K562 (cell line): Measurements from ENCODE around the gene MYO3B. TPM values are rescaled to one million over a fixed set of nuclear protein-coding genes. Genes with fewer than 3 reads are reported as not detected.
A peak's percentile ranks its signal among the peaks of the same experiment; 100 is the strongest.

ENCODE experiments used
- ATAC-seq: fragments of 200-7000 bp; cut with Tn5 transposase; 3 replicates; pipeline ENCODE4 v1.9.1; 2020; ENCODE audit warnings: moderate library complexity
- BruUV-seq: library from RNA; stranded (reverse); fragments of 400-500 nt; replicated peaks from 2 replicates; lab custom pipeline; 2021; lab: Mats Ljungman, UMichigan
- CTCF ChIA-PET: fragments of 300-600 bp; formaldehyde crosslinking; extraction: SDS; loops from one replicate; lab custom pipeline; 2021; ENCODE audit warnings: low intra/inter-chr PET ratio; lab: Yijun Ruan, JAX
- POLR2A ChIA-PET: fragments of 300-600, 350-650 bp; sonication (Branson Sonifier 250); formaldehyde crosslinking; extraction: SDS; loops from one replicate; lab custom pipeline; 2021; ENCODE audit warnings: antibody characterized with exemption, inconsistent platforms; lab: Yijun Ruan, JAX
- DNase-seq, 4 experiments: peaks; one replicate each; pipeline versions ENCODE4 v3.0.0 to v3.0.0-alpha.2; 2011 to 2018; ENCODE audit warnings: low spot score in 3 of 4, mixed read lengths in 3 of 4; ENCODE audit errors: extremely low read depth in 1 of 4
- FAIRE-seq: peaks from 2 replicates; lab custom pipeline; 2011; peaks lifted over from hg19 to GRCh38; lab: Jason Lieb, UNC
- H2AFZ ChIP-seq: 2 replicates; pipeline ENCODE4 v1.6.0; 2011; ENCODE audit warnings: low read depth, low read length, control low read depth, inconsistent platforms
- H3K27ac ChIP-seq: fragments of 200-600 bp; 3 replicates; pipeline ENCODE4 v1.8.0; 2011; ENCODE audit warnings: low read depth, mild to moderate bottlenecking, control low read depth, inconsistent platforms, low read length, moderate library complexity, mixed read lengths; ENCODE audit errors: extremely low read depth
- H3K27me3 ChIP-seq, 2 experiments: fragments of 300-600 bp in 1 of 2; 2 replicates in 1 of 2; 3 replicates in 1 of 2; pipeline versions ENCODE4 v1.6.0 to v1.8.0; 2011; ENCODE audit warnings: inconsistent platforms in 2 of 2, low read length in 2 of 2, mild to moderate bottlenecking in 1 of 2, mixed read lengths in 1 of 2, moderate library complexity in 1 of 2; ENCODE audit not compliant: control insufficient read depth in 2 of 2, insufficient read depth in 2 of 2
- H3K36me3 ChIP-seq: fragments of 300-600 bp; 3 replicates; pipeline ENCODE4 v1.8.0; 2011; ENCODE audit warnings: mild to moderate bottlenecking, low read length, inconsistent platforms; ENCODE audit not compliant: control insufficient read depth, insufficient read depth
- H3K4me1 ChIP-seq, 2 experiments: fragments of 200-600 bp in 1 of 2; replicated peaks in 1 of 2; 2 replicates in 1 of 2; 3 replicates in 1 of 2; pipeline versions ENCODE4 v1.5.1 to v1.8.0; 2011; ENCODE audit warnings: inconsistent platforms in 2 of 2, low read length in 2 of 2, mild to moderate bottlenecking in 1 of 2, mixed read lengths in 1 of 2, moderate library complexity in 1 of 2; ENCODE audit not compliant: control insufficient read depth in 2 of 2, insufficient read depth in 2 of 2
- H3K4me2 ChIP-seq: 2 replicates; pipeline ENCODE4 v1.6.1; 2011; ENCODE audit warnings: low read length, control low read depth, inconsistent platforms, mixed read lengths; ENCODE audit not compliant: insufficient read depth
- H3K4me3 ChIP-seq: fragments of 200-600 bp; sonication (generic), shearing (Covaris generic); 2 replicates; pipeline ENCODE4 v1.5.1; 2016; ENCODE audit warnings: control low read depth, inconsistent platforms
- H3K79me2 ChIP-seq: fragments of 200-600 bp; 3 replicates; pipeline ENCODE4 v1.8.0; 2011; ENCODE audit warnings: low read length, inconsistent platforms; ENCODE audit not compliant: control insufficient read depth, insufficient read depth
- H3K9ac ChIP-seq, 2 experiments: 2 replicates each; pipeline versions ENCODE4 v1.6.0 to v1.6.1; 2011; ENCODE audit warnings: low read depth in 2 of 2, low read length in 2 of 2, control low read depth in 1 of 2, inconsistent platforms in 1 of 2, mild to moderate bottlenecking in 1 of 2, mixed read lengths in 1 of 2; ENCODE audit not compliant: insufficient read depth in 1 of 2
- H3K9me1 ChIP-seq: one replicate; pipeline ENCODE4 v1.6.0; 2011; ENCODE audit warnings: inconsistent platforms, mild to moderate bottlenecking, low read length, moderate library complexity; ENCODE audit not compliant: control insufficient read depth, insufficient read depth
- H3K9me3 ChIP-seq: replicated peaks from 2 replicates; pipeline ENCODE4 v1.5.1; 2011; ENCODE audit warnings: low read depth, low read length, inconsistent platforms; ENCODE audit not compliant: control insufficient read depth, insufficient read depth
- H4K20me1 ChIP-seq: replicated peaks from 2 replicates; pipeline ENCODE4 v1.6.1; 2011; ENCODE audit warnings: low read length, inconsistent platforms, mixed read lengths; ENCODE audit not compliant: control insufficient read depth, insufficient read depth
- BACH1 ChIP-seq: fragments of 200-800 bp; sonication (Bioruptor generic); IDR thresholded peaks from 2 replicates; pipeline ENCODE4 v1.6.1; 2016; ENCODE audit warnings: missing genetic modification characterization, missing compliant biosample characterization
- CEBPG ChIP-seq, 3 experiments: fragments of 200-800 bp in 1 of 3; sonication (Bioruptor generic) in 1 of 3; sonication (generic) in 1 of 3; formaldehyde crosslinking in 1 of 3; IDR thresholded peaks in 2 of 3; conservative IDR thresholded peaks in 1 of 3; 2 replicates each; pipeline versions ENCODE4 v1.6.1 to v1.8.0; 2016 to 2022; ENCODE audit warnings: missing compliant biosample characterization in 2 of 3, missing genetic modification characterization in 2 of 3, mild to moderate bottlenecking in 1 of 3, missing genetic modification reagents in 1 of 3
- MEIS2 ChIP-seq: fragments of 450-650 bp; IDR thresholded peaks from 2 replicates; pipeline ENCODE4 v1.6.1; 2014; ENCODE audit warnings: mild to moderate bottlenecking; ENCODE audit not compliant: partially characterized antibody
- POLR2H ChIP-seq: IDR thresholded peaks from 2 replicates; pipeline ENCODE4 v1.6.1; 2016; ENCODE audit warnings: missing genetic modification characterization, low read depth, mild to moderate bottlenecking, control low read depth, missing compliant biosample characterization, moderate library complexity
- RB1 ChIP-seq: fragments of 450-650 bp; IDR thresholded peaks from 2 replicates; pipeline ENCODE4 v1.6.1; 2017; ENCODE audit warnings: low read depth, mild to moderate bottlenecking
- SOX6 ChIP-seq: fragments of 450-650 bp; IDR thresholded peaks from 2 replicates; pipeline ENCODE4 v1.6.1; 2014; ENCODE audit warnings: mild to moderate bottlenecking
- SRF ChIP-seq, 2 experiments: fragments of 250-450, 450-650 bp in 1 of 2; sonication (Bioruptor Pico) in 1 of 2; sonication (generic) in 1 of 2; formaldehyde crosslinking; IDR thresholded peaks; 2 replicates each; pipeline versions ENCODE4 v1.5.0 to v1.5.1; 2020 to 2022; ENCODE audit warnings: mild to moderate bottlenecking in 1 of 2, missing genetic modification reagents in 1 of 2
- ZNF175 ChIP-seq: fragments of 200-800 bp; sonication (Bioruptor generic); IDR thresholded peaks from 2 replicates; pipeline ENCODE4 v1.6.1; 2016; ENCODE audit warnings: low read depth, mild to moderate bottlenecking, missing genetic modification characterization, missing compliant biosample characterization
- ZNF395 ChIP-seq: fragments of 200-800 bp; sonication (Bioruptor generic); IDR thresholded peaks from 2 replicates; pipeline ENCODE4 v1.6.1; 2017; ENCODE audit warnings: missing genetic modification characterization, missing compliant biosample characterization
- ZNF584 ChIP-seq: fragments of 200-800 bp; sonication (Bioruptor generic); IDR thresholded peaks from 2 replicates; pipeline ENCODE4 v1.6.1; 2016; ENCODE audit warnings: low read depth, mild to moderate bottlenecking, missing genetic modification characterization, missing compliant biosample characterization
- ZNF589 ChIP-seq: fragments of 200-800 bp; sonication (Bioruptor generic); IDR thresholded peaks from 2 replicates; pipeline ENCODE4 v1.6.1; 2016; ENCODE audit warnings: low read depth, missing genetic modification characterization, missing compliant biosample characterization
- WGBS: fragments of 100-300 bp; shearing (Covaris generic); methylation state at CpG from one replicate; pipeline ENCODE4 v1.1.6; 2016; ENCODE audit warnings: low coverage, mixed read lengths; ENCODE audit not compliant: insufficient coverage; ENCODE audit errors: missing lambda C conversion rate; 5-methylcytosine and 5-hydroxymethylcytosine counted together
- in situ Hi-C: fragments of 300-500 bp; cut with MboI; formaldehyde crosslinking; loops from 4 replicates; pipeline ENCODE4 v1.15.0; 2018; ENCODE audit warnings: inconsistent platforms, mixed read lengths
- intact Hi-C: fragments of 100-400 bp; cut with micrococcal nuclease; formaldehyde crosslinking; loops from 2 replicates; pipeline ENCODE4 v1.14.2; 2022
- polyA plus RNA-seq, 8 experiments: library from polyadenylated mRNA; depleted of rRNA in 4 of 8; stranded (reverse) in 5 of 8; unstranded in 3 of 8; fragments of >200 nt; fragmentation: Nextera tagmentation in 2 of 8; fragmentation: Illumina TruSeq in 1 of 8; extraction: Ambion mirVana in 2 of 8; extraction: Trizol in 1 of 8; gene quantifications; 2 replicates each; pipeline versions ENCODE4 v1.2.1 to v1.2.3, GENCODE V29; 2011 to 2014; ENCODE audit warnings: inconsistent platforms in 1 of 8, missing spikeins in 1 of 8
- total RNA-seq, 7 experiments: library from RNA; depleted of rRNA in 6 of 7; stranded (reverse); fragments of >200 nt in 6 of 7; fragmentation: Illumina TruSeq in 2 of 7; extraction: Trizol in 2 of 7; gene quantifications; 2 replicates each; pipeline versions ENCODE4 v1.2.1 to v1.2.3, GENCODE V29; 2011 to 2021; ENCODE audit warnings: low replicate concordance in 1 of 7
- TF ChIP-seq, protein P1 (sequence below): fragments of 250-450 bp; sonication (Bioruptor Pico); IDR thresholded peaks from 2 replicates; pipeline ENCODE4 v1.4.0; 2020; ENCODE audit warnings: mild to moderate bottlenecking, moderate library complexity

MYO3B gene
- total and polyA plus RNA-seq, 9 of the 15 experiments (the other 6 are each of a cell fraction or from before 2014, with no cell fraction given), result 2.7 to 6.5 (median 3.6) TPM

GRCh38 chr2:170455617-170456426 is 277.9 kb downstream of the MYO3B start:
- Histone ChIP-seq H2AFZ (peak overlapping the region; percentile 30), H3K4me1 (no peaks in the 10 kb centered on the region; a peak in 2 of 5 replicates), H3K36me3 (no peaks in the 10 kb centered on the region), H3K9me1 (no peaks in the 10 kb centered on the region), H3K27me3 (no peaks in the 10 kb centered on the region), H3K9ac (no peak overlapping the region), H3K27ac (no peak overlapping the region), H3K9me3 (no peaks in the 10 kb centered on the region), H4K20me1 (no peaks in the 10 kb centered on the region), H3K4me3 (no peak overlapping the region), H3K79me2 (no peaks in the 10 kb centered on the region), H3K4me2 (no peak overlapping the region)
- WGBS, result 10% methylated on average over 5 of the region's 5 CpGs
- in situ Hi-C loops, result no loop called here
- DNase-seq, result no peak
- FAIRE-seq, result peak; percentile 48
- intact Hi-C loops, result no loop called here
- ChIA-PET POLR2A (interaction anchor here (0.6 to 0.7 kb wide), 3 partner anchors 289 to 357 kb away, joined by 3 read pairs; no protein-coding TSS in a partner anchor), CTCF (no interaction called here)
- no TSS peak for BruUV-seq
- no peak for ATAC-seq
- 0 out of 2 replicates have a peak, but pooled peaks have one; percentile 29 for TF ChIP-seq ZNF395 (CRISPR knock-in tag)
- no peak for TF ChIP-seq SRF (CRISPR knock-in tag; IDR thresholded peaks at IDR 0.05)
- TF ChIP-seq ZNF589 (CRISPR knock-in tag), result 0 out of 2 replicates have a peak, but pooled peaks have one; percentile 67
- TF ChIP-seq ZNF584 (CRISPR knock-in tag), result peak; percentile 62; the same call in 1 of the 2 replicates
- TF ChIP-seq SOX6, result no peak
- peak; percentile 55; the same call in 1 of the 2 replicates for TF ChIP-seq ZNF175 (CRISPR knock-in tag)
- TF ChIP-seq POLR2H (tag), result peak; percentile 41; the same call in 1 of the 2 replicates
- peak; percentile 47; the same call in 1 of the 2 replicates for TF ChIP-seq BACH1 (tag)
- no peak for TF ChIP-seq CEBPG (CRISPR knock-in tag; IDR thresholded peaks at IDR 0.05)
- TF ChIP-seq CEBPG (tag; conservative IDR thresholded peaks at IDR 0.05 in 1 of 2, IDR thresholded peaks at IDR 0.05 in 1 of 2), result peak; percentile 24 to 53; a peak in 3 of 4 replicates
- TF ChIP-seq RB1, result no peak
- TF ChIP-seq, protein P1, sequence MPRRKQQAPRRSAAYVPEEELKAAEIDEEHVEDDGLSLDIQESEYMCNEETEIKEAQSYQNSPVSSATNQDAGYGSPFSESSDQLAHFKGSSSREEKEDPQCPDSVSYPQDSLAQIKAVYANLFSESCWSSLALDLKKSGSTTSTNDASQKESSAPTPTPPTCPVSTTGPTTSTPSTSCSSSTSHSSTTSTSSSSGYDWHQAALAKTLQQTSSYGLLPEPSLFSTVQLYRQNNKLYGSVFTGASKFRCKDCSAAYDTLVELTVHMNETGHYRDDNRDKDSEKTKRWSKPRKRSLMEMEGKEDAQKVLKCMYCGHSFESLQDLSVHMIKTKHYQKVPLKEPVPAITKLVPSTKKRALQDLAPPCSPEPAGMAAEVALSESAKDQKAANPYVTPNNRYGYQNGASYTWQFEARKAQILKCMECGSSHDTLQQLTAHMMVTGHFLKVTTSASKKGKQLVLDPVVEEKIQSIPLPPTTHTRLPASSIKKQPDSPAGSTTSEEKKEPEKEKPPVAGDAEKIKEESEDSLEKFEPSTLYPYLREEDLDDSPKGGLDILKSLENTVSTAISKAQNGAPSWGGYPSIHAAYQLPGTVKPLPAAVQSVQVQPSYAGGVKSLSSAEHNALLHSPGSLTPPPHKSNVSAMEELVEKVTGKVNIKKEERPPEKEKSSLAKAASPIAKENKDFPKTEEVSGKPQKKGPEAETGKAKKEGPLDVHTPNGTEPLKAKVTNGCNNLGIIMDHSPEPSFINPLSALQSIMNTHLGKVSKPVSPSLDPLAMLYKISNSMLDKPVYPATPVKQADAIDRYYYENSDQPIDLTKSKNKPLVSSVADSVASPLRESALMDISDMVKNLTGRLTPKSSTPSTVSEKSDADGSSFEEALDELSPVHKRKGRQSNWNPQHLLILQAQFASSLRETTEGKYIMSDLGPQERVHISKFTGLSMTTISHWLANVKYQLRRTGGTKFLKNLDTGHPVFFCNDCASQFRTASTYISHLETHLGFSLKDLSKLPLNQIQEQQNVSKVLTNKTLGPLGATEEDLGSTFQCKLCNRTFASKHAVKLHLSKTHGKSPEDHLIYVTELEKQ (CRISPR knock-in tag), result no peak
- peak; percentile 10 for TF ChIP-seq MEIS2
